Upper lobe of left lung (tissue), 4 donors: ENCODE measurements around the gene IFT27.

Experiments
- POLR2A ChIP-seq, 4 donors: fragments of 450-650 bp; IDR thresholded peaks; one replicate each; pipeline ENCODE4 v1.5.1; 2016 to 2017; ENCODE audit warnings: antibody characterized with exemption in 4 of 4, mild to moderate bottlenecking in 2 of 4
- TF ChIP-seq, protein P1 (sequence below), 6 experiments: fragments of 450-650 bp in 4 of 6; fragments of 200-600 bp in 2 of 6; sonication (generic) in 2 of 6; IDR thresholded peaks; one replicate each; pipeline ENCODE4 v1.5.1; 2016 to 2019; ENCODE audit warnings: antibody characterized with exemption in 6 of 6

GRCh38 chr22:36768616-36769015 lies 7.3 kb downstream of the IFT27 start:
- no peak for TF ChIP-seq POLR2A (IDR thresholded peaks at IDR 0.05)
- TF ChIP-seq, protein P1, sequence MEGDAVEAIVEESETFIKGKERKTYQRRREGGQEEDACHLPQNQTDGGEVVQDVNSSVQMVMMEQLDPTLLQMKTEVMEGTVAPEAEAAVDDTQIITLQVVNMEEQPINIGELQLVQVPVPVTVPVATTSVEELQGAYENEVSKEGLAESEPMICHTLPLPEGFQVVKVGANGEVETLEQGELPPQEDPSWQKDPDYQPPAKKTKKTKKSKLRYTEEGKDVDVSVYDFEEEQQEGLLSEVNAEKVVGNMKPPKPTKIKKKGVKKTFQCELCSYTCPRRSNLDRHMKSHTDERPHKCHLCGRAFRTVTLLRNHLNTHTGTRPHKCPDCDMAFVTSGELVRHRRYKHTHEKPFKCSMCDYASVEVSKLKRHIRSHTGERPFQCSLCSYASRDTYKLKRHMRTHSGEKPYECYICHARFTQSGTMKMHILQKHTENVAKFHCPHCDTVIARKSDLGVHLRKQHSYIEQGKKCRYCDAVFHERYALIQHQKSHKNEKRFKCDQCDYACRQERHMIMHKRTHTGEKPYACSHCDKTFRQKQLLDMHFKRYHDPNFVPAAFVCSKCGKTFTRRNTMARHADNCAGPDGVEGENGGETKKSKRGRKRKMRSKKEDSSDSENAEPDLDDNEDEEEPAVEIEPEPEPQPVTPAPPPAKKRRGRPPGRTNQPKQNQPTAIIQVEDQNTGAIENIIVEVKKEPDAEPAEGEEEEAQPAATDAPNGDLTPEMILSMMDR (IDR thresholded peaks at IDR 0.05), result no peak
